Bronchial epithelial cell (primary cell): ENCODE measurements around the gene PFKL. TPM values are rescaled to one million over a fixed set of nuclear protein-coding genes. Genes with fewer than 3 reads are reported as not detected.

ENCODE experiments used
- DNase-seq: peaks from one replicate; pipeline ENCODE4 v3.0.0-alpha.2; 2010; ENCODE audit warnings: low read depth
- FAIRE-seq: peaks from 2 replicates; lab custom pipeline; 2011; peaks lifted over from hg19 to GRCh38; lab: Jason Lieb, UNC
- H3K27me3 ChIP-seq: 2 replicates; pipeline ENCODE4 v1.5.1; 2011; ENCODE audit warnings: low read length; ENCODE audit not compliant: control insufficient read depth, insufficient read depth
- H3K36me3 ChIP-seq: 2 replicates; pipeline ENCODE4 v1.5.1; 2011; ENCODE audit warnings: low read length; ENCODE audit not compliant: control insufficient read depth, insufficient read depth
- H3K4me3 ChIP-seq: 2 replicates; pipeline ENCODE4 v1.5.1; 2011; ENCODE audit warnings: mild to moderate bottlenecking, low read depth, low read length, control low read depth
- total RNA-seq: library from RNA; depleted of rRNA; stranded (reverse); fragments of >200 nt; gene quantifications from 2 replicates; pipeline ENCODE4 v1.2.1, GENCODE V29; 2014
- TF ChIP-seq, protein P1 (sequence below): IDR thresholded peaks from 2 replicates; pipeline ENCODE4 v1.5.1; 2011; ENCODE audit warnings: mild to moderate bottlenecking, moderate library complexity, low read length, control low read depth, inconsistent platforms; ENCODE audit not compliant: insufficient read depth, severe bottlenecking

Gene PFKL
- 148 and 228 TPM in 2 replicates for total RNA-seq

DNA sequence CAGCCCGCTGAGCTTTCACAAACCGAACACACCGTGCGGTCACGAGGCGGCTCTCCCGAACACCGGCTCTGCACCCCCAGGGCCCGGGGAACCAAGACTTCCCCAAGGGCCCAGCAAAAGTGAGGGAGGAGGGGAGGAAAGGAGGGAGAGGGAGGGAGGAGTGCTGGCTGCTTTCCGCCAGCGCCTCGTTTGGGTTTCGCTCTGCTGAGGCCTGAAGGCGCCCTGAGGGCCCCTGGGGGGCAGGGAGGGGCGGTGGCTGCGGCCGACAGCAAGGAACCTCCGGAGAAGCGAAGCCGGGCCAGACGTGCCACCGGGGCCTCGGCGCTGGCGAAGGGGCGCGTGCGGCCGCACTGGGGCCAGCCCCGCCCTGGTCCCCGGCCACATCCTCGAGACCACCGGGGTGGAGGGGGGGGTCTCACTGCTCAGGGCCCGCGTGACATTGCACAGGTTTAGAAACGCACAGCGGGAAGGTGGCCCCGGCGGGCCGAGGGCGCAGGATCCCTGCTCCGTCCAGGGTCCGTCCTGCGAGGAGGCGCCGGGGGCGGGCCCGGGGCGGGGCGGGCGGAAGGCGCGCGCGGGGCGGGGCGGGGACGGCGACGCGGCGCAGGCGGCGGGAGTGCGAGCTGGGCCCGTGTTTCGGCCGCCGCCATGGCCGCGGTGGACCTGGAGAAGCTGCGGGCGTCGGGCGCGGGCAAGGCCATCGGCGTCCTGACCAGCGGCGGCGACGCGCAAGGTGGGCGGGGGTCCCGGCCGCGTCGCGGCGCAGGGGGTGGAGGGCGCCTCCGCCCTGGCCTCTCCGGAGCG, at the start of gene PFKL:
Gene PFKL, plus strand, starts transcription at position 596 of the 804 bp plus-strand sequence. Its CDS starts 53 bp downstream, at position 649.
- TF ChIP-seq, protein P1, sequence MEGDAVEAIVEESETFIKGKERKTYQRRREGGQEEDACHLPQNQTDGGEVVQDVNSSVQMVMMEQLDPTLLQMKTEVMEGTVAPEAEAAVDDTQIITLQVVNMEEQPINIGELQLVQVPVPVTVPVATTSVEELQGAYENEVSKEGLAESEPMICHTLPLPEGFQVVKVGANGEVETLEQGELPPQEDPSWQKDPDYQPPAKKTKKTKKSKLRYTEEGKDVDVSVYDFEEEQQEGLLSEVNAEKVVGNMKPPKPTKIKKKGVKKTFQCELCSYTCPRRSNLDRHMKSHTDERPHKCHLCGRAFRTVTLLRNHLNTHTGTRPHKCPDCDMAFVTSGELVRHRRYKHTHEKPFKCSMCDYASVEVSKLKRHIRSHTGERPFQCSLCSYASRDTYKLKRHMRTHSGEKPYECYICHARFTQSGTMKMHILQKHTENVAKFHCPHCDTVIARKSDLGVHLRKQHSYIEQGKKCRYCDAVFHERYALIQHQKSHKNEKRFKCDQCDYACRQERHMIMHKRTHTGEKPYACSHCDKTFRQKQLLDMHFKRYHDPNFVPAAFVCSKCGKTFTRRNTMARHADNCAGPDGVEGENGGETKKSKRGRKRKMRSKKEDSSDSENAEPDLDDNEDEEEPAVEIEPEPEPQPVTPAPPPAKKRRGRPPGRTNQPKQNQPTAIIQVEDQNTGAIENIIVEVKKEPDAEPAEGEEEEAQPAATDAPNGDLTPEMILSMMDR = no peak
- H3K4me3 ChIP-seq = peak within 1 kb of the TSS; percentile 81
- DNase-seq (peak; percentile 21), FAIRE-seq (no peak)
- no peaks in the 10 kb centered on the region for H3K36me3 ChIP-seq
- H3K27me3 ChIP-seq = peaks cover 2% of the 10 kb centered on the region

DNA sequence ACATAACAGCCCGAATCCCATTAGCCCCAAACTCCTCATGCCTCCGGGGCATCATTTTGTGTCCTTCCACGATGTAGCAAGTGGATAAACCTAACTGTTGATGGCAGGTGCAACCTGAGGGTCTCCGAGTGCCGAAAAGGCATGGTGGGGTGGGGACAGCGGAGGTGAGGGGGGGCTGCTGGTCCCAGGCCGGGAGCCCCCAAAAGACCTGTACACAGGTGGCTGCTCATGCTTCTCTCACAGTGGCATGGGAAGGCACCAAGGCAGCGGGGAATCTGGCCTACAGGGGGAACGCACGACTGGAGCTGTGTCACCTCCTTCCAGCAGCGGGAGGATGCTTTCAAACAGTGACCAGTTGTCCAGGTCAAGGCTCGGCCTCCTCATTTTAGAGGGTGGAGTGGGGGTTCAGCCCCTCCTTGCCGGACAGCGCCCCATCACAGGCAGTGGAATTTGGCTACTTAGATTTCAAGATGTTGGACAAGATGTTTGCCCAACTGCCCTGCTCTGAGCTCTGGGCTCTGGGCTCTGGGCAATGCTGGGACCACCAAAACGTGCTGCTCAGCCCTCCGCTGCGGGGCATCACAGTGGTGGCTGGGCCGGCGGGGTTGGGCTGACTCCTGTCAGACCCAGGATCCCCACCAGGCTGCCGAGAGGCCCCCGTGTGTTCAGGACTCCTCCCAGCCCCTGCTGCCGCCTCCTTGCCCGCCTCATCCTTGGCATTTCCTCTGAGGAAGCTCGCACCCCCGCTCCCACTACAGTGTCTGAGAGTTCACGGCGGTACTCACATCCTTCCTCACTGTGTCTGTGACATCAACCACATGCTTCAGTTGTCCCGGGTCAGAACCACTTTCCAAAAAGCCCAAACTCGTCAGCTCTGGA, 45.8 kb upstream of the PFKL start:
- no peaks in the 10 kb centered on the region for H3K36me3 ChIP-seq
- H3K27me3 ChIP-seq = no peaks in the 10 kb centered on the region
- FAIRE-seq (no peak), DNase-seq (no peak)
- TF ChIP-seq, protein P1 = no peak
- no peak overlapping the region for H3K4me3 ChIP-seq

DNA sequence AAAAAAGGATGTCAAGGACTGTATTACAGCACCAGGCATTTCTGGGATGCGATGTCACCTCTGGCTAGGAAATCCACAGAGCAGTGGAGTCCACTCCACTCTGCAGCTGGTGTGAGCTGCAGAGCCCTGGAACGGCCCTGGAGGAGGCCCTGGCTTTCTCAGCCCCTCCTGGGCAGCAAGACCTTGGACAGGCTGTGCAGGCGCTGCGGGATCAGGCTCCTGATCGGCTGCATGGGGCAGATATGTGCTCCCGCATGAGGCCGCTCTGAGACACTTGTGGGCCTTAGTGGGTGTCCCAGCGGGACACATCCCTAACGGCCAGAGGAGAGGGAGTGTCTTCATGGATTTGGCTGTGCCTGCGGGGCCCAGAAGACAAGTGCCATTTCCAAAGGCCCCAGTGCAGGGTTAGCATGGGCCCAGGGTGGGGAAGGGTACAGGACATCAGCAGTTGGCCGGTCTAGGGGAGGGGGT, 44.3 kb upstream of the PFKL start:
- DNase-seq (no peak), FAIRE-seq (no peak)
- H3K27me3 ChIP-seq = no peaks in the 10 kb centered on the region
- H3K4me3 ChIP-seq = no peak overlapping the region
- no peaks in the 10 kb centered on the region for H3K36me3 ChIP-seq
- TF ChIP-seq, protein P1 = no peak

DNA sequence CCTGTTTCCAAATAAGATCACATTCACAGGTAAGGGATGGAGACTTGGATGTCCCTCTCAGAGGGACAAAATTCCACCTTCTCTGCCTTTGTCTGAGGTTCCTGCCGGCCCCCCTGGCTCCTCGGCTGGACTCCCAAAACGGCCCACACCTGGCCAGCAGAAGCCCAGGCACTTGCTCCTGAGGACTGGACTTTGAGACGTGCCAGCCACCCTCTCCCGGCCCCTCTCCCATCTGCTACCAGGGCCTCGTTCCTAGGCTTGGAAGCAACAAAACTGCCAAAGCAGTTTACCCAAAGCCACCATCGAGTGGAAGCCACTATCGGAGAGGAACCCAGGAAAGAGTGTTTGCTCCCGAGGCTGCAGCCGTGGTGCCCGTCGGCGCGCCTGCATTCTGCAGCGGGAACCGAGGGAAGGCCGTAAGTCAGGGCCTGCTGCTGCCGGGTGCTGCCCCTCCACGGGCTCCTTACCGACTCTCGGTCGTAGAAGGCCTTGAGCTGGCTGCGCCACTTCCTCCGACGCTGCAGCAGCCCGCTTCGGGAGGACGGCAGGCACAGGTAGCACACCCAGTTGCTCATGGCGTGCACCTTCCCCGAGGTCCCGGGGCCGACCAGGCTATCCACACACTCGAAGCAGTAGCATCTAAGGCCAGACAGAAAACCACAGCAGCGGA, 41.7 kb upstream of the PFKL start:
- H3K27me3 ChIP-seq = no peaks in the 10 kb centered on the region
- H3K36me3 ChIP-seq = no peaks in the 10 kb centered on the region
- no peak overlapping the region for H3K4me3 ChIP-seq
- FAIRE-seq = no peak
- TF ChIP-seq, protein P1 = no peak
- DNase-seq = no peak

DNA sequence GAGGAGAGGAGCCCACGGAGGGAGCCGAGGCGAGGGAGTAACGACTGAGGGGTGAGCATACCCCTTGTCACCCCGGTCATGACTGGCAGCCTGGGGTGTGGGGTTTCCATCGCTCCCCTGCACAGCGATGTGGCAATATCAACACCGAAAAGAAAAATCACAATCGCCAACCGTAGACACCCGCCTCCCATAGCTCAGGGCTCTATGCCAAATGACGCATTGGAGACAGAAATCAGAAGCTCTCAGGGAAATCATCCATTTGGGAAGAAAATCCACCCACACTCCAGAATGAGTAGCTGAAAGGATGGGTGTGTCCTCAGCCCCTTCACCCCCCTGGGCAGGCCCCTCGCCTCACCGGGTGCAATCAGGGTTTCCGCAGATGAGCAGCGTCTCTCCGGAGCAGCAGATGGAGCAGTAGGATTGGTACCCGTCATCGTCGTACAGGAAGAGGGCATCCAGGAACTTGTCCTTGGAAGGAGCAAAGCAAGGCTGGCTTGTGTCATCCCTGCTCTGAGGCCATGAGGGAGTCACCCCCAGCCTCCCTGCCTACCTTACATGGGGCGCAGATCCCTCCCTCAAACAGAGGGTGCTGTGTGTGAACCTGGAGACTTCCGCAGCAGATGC, 40.7 kb upstream of the PFKL start:
- Histone ChIP-seq H3K27me3 (no peaks in the 10 kb centered on the region), H3K4me3 (no peak overlapping the region), H3K36me3 (no peaks in the 10 kb centered on the region)
- DNase-seq (no peak), FAIRE-seq (no peak)
- TF ChIP-seq, protein P1 = no peak
